Measurements from ENCODE around the gene CEP44.

- TF ChIP-seq CTCF (conservative IDR thresholded peaks at IDR 0.05; ENCODE audit: low read length) (no peak), EZH2phosphoT487 (IDR thresholded peaks at IDR 0.05; ENCODE audit: borderline replicate concordance, low read depth, low read length) (no peak)
These were observed 74.7 kb downstream of the CEP44 start for GRCh38 chr4:174358410-174358809.
